Hypothalamus (tissue), 51 donors: ENCODE measurements around the gene MDFI.

Experiments used
- DNase-seq, 51 donors: peaks; one replicate each; lab custom pipeline; 2025; lab: John Stamatoyannopoulos, UW

Gene MDFI

GRCh38 chr6:41648070-41648585 is 9.9 kb downstream of the MDFI start:
- DNase-seq: no peak

- no peak for DNase-seq
Observed at GRCh38 chr6:41648921-41649320, 10.7 kb downstream of the MDFI start.

- DNase-seq: no peak
Observed at GRCh38 chr6:41649596-41649995, 11.3 kb downstream of the MDFI start.

GRCh38 chr6:41650120-41650519 is 11.9 kb downstream of the MDFI start:
- no peak for DNase-seq

- no peak for DNase-seq
Observed at GRCh38 chr6:41651246-41651961, 13.1 kb downstream of the MDFI start.

- DNase-seq: no peak
Observed at GRCh38 chr6:41651962-41652657, 13.8 kb downstream of the MDFI start.

GRCh38 chr6:41652866-41653652 is 14.8 kb downstream of the MDFI start:
- DNase-seq: no peak

- DNase-seq: no peak
Observed at GRCh38 chr6:41653691-41654090, 15.4 kb downstream of the MDFI start.

- DNase-seq: no peak
Observed at GRCh38 chr6:41654151-41654697, 16.0 kb downstream of the MDFI start.

- no peak for DNase-seq
Observed at GRCh38 chr6:41654698-41655151, 16.5 kb downstream of the MDFI start.

GRCh38 chr6:41655176-41655575 is 16.9 kb downstream of the MDFI start:
- no peak for DNase-seq

- DNase-seq: no peak
Observed at GRCh38 chr6:41655646-41656001, 17.4 kb downstream of the MDFI start.

GRCh38 chr6:41656002-41656691 is 17.9 kb downstream of the MDFI start:
- DNase-seq: no peak

- no peak for DNase-seq
Observed at GRCh38 chr6:41657131-41658094, 19.1 kb downstream of the MDFI start.

- DNase-seq: no peak
Observed at GRCh38 chr6:41658636-41659035, 20.4 kb downstream of the MDFI start.

GRCh38 chr6:41659935-41660334 is 21.7 kb downstream of the MDFI start:
- no peak for DNase-seq

- no peak for DNase-seq
Observed at GRCh38 chr6:41663568-41663967, 25.3 kb downstream of the MDFI start.

GRCh38 chr6:41664271-41664670 is 26.0 kb downstream of the MDFI start:
- no peak for DNase-seq

- DNase-seq: no peak
Observed at GRCh38 chr6:41667195-41667594, 28.9 kb downstream of the MDFI start.
